Kidney epithelial cell (primary cell): ENCODE measurements around the gene HERPUD2. TPM values are rescaled to one million over a fixed set of nuclear protein-coding genes. Genes with fewer than 3 reads are reported as not detected.
A peak's percentile ranks its signal among the peaks of the same experiment; 100 is the strongest.
"Not testable (repeated sequence)": the region's sequence is repeated elsewhere in the genome, so short reads cannot be mapped to it uniquely, and the experiment has no call there.

Experiments
- DNase-seq: peaks from one replicate; pipeline ENCODE4 v3.0.0-alpha.2; 2010; ENCODE audit warnings: low read depth
- H3K27me3 ChIP-seq: 2 replicates; pipeline ENCODE4 v1.6.0; 2011; ENCODE audit warnings: low read length; ENCODE audit not compliant: control insufficient read depth, insufficient read depth
- H3K36me3 ChIP-seq: 2 replicates; pipeline ENCODE4 v1.5.1; 2011; ENCODE audit warnings: low read length; ENCODE audit not compliant: control insufficient read depth, insufficient read depth
- H3K4me3 ChIP-seq: 2 replicates; pipeline ENCODE4 v1.5.1; 2011; ENCODE audit warnings: low read depth, mild to moderate bottlenecking, control low read depth, low read length
- CTCF ChIP-seq: IDR thresholded peaks from 2 replicates; pipeline ENCODE4 v1.5.1; 2011; ENCODE audit warnings: mild to moderate bottlenecking, moderate library complexity, low read length, control low read depth, inconsistent platforms; ENCODE audit not compliant: insufficient read depth, poor library complexity, severe bottlenecking
- total RNA-seq: library from RNA; depleted of rRNA; stranded (reverse); fragments of >200 nt; gene quantifications from 2 replicates; pipeline ENCODE4 v1.2.3, GENCODE V29; 2015

HERPUD2 gene
- total RNA-seq, 1 donor from 2014 or later = 29.4 TPM

DNA sequence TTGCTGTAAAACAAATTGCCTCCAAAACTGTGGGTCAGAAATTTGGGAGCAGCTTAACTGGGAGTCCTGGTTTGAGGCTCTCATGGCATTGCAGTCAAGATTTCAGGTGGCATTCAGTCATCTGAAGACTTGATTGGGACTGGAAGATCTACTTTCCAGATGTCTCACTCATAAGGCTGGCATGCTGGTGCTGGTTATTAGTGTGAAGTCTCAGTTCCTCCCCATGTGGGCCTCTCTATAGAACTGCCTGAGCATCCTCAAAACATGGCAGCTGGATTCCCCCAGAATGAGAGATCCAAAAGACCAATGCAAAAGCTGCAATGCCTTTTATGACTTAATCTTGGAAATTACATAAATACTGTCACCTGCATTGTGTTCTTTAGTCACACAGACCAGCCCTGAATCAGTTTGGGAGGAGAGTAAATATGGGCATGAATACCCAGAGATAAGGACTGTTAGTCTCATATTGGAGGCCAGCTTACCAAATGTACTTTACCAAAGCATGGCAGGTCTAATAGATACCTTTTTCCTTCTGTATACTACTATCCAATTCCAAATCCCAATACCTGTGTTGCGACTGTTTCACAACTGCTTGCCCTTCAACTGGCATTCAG, 6.5 kb upstream of the HERPUD2 start:
- TF ChIP-seq CTCF = no peak
- Histone ChIP-seq H3K27me3 (no peaks in the 10 kb centered on the region), H3K4me3 (no peak overlapping the region), H3K36me3 (no peaks in the 10 kb centered on the region)
- DNase-seq = no peak

- Histone ChIP-seq H3K27me3 (no peaks in the 10 kb centered on the region), H3K36me3 (no peaks in the 10 kb centered on the region), H3K4me3 (no peak overlapping the region)
- no peak for DNase-seq
- TF ChIP-seq CTCF = no peak
Observed at GRCh38 chr7:35700865-35701264, 5.9 kb upstream of the HERPUD2 start.

- Histone ChIP-seq H3K36me3 (no peaks in the 10 kb centered on the region), H3K27me3 (no peaks in the 10 kb centered on the region), H3K4me3 (no peak overlapping the region)
- DNase-seq = no peak
- TF ChIP-seq CTCF = no peak
Observed at GRCh38 chr7:35700333-35700732, 5.4 kb upstream of the HERPUD2 start.

DNA sequence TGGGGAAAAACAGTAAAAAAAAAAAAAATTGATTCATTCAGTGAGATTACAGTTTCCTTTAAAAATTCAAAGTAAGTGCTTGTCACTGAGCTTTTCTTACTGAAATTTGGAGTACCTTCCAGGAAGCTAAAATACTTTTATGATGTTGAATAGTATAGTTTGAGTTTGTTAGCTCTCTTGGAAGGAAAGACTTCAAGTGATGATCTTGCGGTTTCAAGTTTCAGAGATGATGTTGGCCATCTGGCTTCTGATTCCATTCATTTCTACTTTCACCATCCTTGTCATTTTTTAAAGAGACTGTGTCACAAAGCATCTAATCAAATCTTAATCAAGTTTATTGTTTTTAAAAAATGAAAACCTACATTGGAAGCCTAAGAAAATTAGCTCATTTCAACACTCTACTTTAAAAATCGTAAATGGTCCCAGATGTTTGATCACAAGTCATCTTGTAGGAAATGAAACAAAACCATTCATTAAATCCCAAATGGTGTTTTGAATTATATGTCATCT, 4.9 kb upstream of the HERPUD2 start:
- Histone ChIP-seq H3K27me3 (no peaks in the 10 kb centered on the region), H3K4me3 (no peak overlapping the region), H3K36me3 (no peaks in the 10 kb centered on the region)
- TF ChIP-seq CTCF = no peak
- DNase-seq = no peak

- not testable (repeated sequence) for H3K36me3 ChIP-seq, H3K4me3 ChIP-seq, DNase-seq, H3K27me3 ChIP-seq
Observed at GRCh38 chr7:35698382-35698781, 3.4 kb upstream of the HERPUD2 start.

GRCh38 chr7:35697414-35698175, 2.7 kb upstream of the HERPUD2 start:
- Histone ChIP-seq H3K4me3 (no peak overlapping the region), H3K36me3 (no peaks in the 10 kb centered on the region), H3K27me3 (no peaks in the 10 kb centered on the region)
- DNase-seq = peak; percentile 62
- no peak for TF ChIP-seq CTCF
